Glutamatergic neuron (in vitro differentiated cells): Measurements from ENCODE around the gene RABGGTA. TPM values are rescaled to one million over a fixed set of nuclear protein-coding genes. Genes with fewer than 3 reads are reported as not detected.

ENCODE experiments used
- DNase-seq: peaks from one replicate; pipeline ENCODE4 v3.0.0; 2022
- H3K27ac Mint-ChIP-seq: one replicate; pipeline ENCODE4 v1.8.0; 2020; ENCODE audit warnings: mild to moderate bottlenecking, mixed read lengths, inconsistent platforms; ENCODE audit not compliant: unreplicated experiment
- H3K27me3 Mint-ChIP-seq: one replicate; pipeline ENCODE4 v1.8.0; 2020; ENCODE audit warnings: mild to moderate bottlenecking, moderate library complexity, mixed read lengths, inconsistent platforms; ENCODE audit not compliant: unreplicated experiment
- H3K36me3 Mint-ChIP-seq: one replicate; pipeline ENCODE4 v1.8.0; 2020; ENCODE audit warnings: mild to moderate bottlenecking, mixed read lengths, inconsistent platforms; ENCODE audit not compliant: unreplicated experiment
- H3K4me1 Mint-ChIP-seq: one replicate; pipeline ENCODE4 v1.8.0; 2020; ENCODE audit warnings: mild to moderate bottlenecking, low read depth, mixed read lengths, inconsistent platforms; ENCODE audit not compliant: unreplicated experiment
- H3K4me3 Mint-ChIP-seq: one replicate; pipeline ENCODE4 v1.8.0; 2020; ENCODE audit warnings: mild to moderate bottlenecking, mixed read lengths, inconsistent platforms; ENCODE audit not compliant: unreplicated experiment
- H3K9me3 Mint-ChIP-seq: one replicate; pipeline ENCODE4 v1.8.0; 2020; ENCODE audit warnings: mild to moderate bottlenecking, moderate library complexity, mixed read lengths, inconsistent platforms; ENCODE audit not compliant: unreplicated experiment
- CTCF ChIP-seq: fragments of 200-600 bp; sonication (generic); IDR thresholded peaks from one replicate; pipeline ENCODE4 v1.5.0; 2021; ENCODE audit not compliant: partially characterized antibody, unreplicated experiment
- total RNA-seq: library from RNA; stranded (reverse); fragmentation: NEBNext Ultra II Directional; extraction: Animal tissue kit (Norgen Biotek cat#: 25700); gene quantifications from one replicate; pipeline ENCODE4 v1.2.1, GENCODE V29; 2021; ENCODE audit not compliant: unreplicated experiment

The RABGGTA gene
- total RNA-seq, 1 donor from 2014 or later: 30.3 TPM

DNA sequence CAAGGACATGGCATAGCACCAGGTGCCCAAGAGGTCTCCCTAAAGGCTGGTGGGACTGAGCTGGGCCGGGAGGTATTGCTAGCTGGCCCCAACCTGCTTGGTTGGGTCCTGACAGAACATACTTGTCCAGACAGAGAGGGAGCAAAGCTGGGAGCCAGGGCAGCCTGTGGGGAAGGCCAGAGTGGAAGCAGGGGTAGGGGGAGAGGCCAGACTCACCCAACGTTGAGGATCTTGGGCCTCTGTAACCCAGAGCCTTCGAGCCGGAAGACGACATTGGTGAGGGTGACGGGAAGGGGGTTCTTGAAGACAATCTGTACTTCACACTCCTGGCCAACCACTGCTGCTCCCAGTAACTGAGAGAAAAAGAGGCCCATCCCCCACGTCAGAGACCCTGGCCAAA lies 17.5 kb downstream of the RABGGTA start:
- TF ChIP-seq CTCF: no peak
- H3K36me3 Mint-ChIP-seq: no peaks in the 10 kb centered on the region
- H3K4me1 Mint-ChIP-seq: peaks cover 9% of the 10 kb centered on the region
- peaks cover 7% of the 10 kb centered on the region for H3K27me3 Mint-ChIP-seq
- no peak overlapping the region for H3K27ac Mint-ChIP-seq
- peaks cover 4% of the 10 kb centered on the region for H3K9me3 Mint-ChIP-seq
- no peak for DNase-seq
- no peak overlapping the region for H3K4me3 Mint-ChIP-seq

DNA sequence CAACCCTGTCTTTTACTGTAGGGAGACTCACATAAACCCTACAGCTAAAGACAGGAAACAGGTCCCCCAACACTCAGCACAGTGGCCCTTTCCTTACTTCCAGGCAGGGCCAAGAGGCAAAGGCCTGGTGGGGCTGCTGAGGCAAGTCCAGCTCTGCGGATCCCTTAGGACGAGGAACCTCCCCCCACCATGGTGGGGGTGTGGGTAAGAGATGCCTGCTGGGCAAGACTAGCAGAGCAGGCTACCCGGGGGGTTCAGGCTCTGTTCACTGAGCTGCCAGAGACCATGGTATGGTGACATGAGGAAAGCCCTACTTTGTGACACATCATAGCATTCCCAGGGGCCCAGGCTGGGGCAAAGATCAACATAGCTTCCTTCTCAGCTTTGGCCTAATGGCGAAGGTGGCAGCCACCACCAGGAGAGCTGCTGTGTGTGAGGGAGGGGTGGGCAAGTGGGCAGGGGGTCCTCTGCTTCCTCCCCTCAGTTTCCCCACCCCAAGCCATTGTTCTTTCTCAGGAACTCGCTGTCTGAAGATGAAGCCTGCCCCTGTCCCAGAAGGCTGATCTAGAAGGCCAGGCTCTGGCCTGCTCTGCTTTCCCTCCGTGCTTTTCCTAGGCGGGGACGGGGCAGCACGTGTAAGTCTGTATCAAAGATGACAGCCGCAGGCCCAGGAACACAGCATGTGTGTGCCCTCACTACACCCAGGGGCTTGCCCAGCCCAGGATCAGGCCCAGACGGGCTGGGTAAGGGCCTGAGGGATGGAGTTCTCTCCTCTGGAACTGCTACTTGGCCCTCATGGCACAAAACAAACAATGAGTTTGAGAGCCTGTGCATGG lies 18.9 kb downstream of the RABGGTA start:
- no peak overlapping the region for H3K4me3 Mint-ChIP-seq
- no peak for TF ChIP-seq CTCF
- peaks cover 9% of the 10 kb centered on the region for H3K4me1 Mint-ChIP-seq
- H3K9me3 Mint-ChIP-seq: peaks cover 4% of the 10 kb centered on the region
- H3K27me3 Mint-ChIP-seq: peaks cover 9% of the 10 kb centered on the region
- DNase-seq: no peak
- H3K36me3 Mint-ChIP-seq: no peaks in the 10 kb centered on the region
- H3K27ac Mint-ChIP-seq: no peak overlapping the region

DNA sequence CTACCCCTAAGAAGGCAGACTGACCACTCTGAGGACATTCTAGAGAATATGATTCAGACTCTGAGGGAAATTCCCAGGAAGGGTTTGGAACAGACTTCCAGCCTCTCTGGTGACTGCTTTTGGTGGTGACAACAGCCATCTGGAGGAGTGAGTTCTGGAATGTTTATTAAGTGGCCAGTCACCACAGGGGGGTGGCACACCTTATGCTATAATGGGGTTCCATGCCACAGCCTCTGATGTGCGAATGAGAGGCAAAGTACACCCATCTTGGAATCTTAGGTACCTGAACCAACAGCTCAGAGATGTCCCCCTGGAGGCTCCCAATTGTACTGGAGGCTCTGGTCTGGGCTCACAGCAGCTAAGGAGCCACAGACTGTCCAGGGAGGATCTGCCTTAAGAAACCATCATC lies 19.5 kb downstream of the RABGGTA start:
- Mint-ChIP-seq H3K4me1 (peaks cover 9% of the 10 kb centered on the region), H3K9me3 (peaks cover 4% of the 10 kb centered on the region), H3K4me3 (no peak overlapping the region), H3K27me3 (peaks cover 9% of the 10 kb centered on the region), H3K36me3 (no peaks in the 10 kb centered on the region), H3K27ac (no peak overlapping the region)
- DNase-seq: no peak
- no peak for TF ChIP-seq CTCF

GRCh38 chr14:24250354-24250753 lies 21.0 kb downstream of the RABGGTA start:
- no peaks in the 10 kb centered on the region for H3K36me3 Mint-ChIP-seq
- H3K4me3 Mint-ChIP-seq: no peak overlapping the region
- H3K27ac Mint-ChIP-seq: no peak overlapping the region
- H3K4me1 Mint-ChIP-seq: peaks cover 9% of the 10 kb centered on the region
- peaks cover 5% of the 10 kb centered on the region for H3K27me3 Mint-ChIP-seq
- no peak for DNase-seq
- TF ChIP-seq CTCF: no peak
- H3K9me3 Mint-ChIP-seq: peaks cover 4% of the 10 kb centered on the region
